ENCODE results near the gene PPP1R14C. TPM values are rescaled to one million over a fixed set of nuclear protein-coding genes. Genes with fewer than 3 reads are reported as not detected.

PPP1R14C gene
- total and polyA plus RNA-seq, 2 experiments from 2014 or later = 1.1 to 1.4 TPM

DNA sequence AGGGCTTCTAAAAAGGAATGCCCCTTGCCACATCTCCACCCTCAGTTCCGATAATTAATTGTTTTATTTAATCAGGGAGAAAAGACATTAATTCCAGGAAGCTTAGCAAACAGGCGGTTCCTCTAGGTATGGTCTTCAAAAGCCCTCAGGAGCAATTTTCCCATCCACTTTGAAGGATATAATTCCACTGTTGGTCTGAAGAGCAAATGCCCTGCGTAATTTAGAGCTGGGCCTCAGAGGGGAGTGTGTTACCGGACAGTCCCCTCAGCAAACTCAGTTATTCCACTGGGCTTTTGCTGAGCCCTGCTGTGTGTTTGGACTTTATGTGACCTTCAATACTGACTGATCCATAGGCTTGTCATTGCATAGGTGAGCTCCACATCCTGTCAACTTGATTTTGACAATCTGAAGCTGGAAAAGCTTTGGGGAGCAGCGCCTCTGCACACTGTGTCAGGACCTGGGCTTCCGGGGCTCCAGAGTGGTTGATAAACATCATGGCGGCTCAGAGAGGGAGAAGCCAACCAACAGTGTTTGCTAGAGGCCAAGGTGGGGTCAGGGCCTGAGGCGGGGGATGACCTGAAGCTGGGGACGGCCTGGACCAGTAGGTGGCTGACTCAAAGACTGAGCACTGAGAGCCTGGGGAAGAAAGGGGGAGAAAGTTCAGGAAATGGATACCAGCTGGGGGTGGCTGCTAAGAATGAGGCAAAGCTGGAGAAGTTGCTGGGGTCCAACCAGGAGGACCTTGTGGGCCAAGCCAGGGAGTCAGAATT lies 43.5 kb downstream of the PPP1R14C start:
- no peaks in the 10 kb centered on the region for H3K36me3 ChIP-seq (ENCODE audit: insufficient read depth)
- Mint-ChIP-seq H3K27me3 (ENCODE audit: insufficient read depth, low read depth, poor library complexity) (no peaks in the 10 kb centered on the region), H3K4me1 (peaks cover 3% of the 10 kb centered on the region; the same call in 1 of the 3 replicates), H3K9me3 (peaks cover under 1% of the 10 kb centered on the region; the same call in 2 of the 3 replicates), H3K27ac (no peak overlapping the region), H3K36me3 (ENCODE audit: low read depth) (no peaks in the 10 kb centered on the region), H3K4me3 (no peak overlapping the region)
- no peaks in the 10 kb centered on the region for H3F3A ChIP-seq (replicated peaks; ENCODE audit: low read depth)
- no peak overlapping the region for H3K4me2 ChIP-seq
- DNase-seq (ENCODE audit: low spot score) (no peak), ATAC-seq (no peak)
- no peaks in the 10 kb centered on the region for H3K27me3 ChIP-seq (ENCODE audit: insufficient read depth)
- TF ChIP-seq EZH2phosphoT487 (IDR thresholded peaks at IDR 0.05; ENCODE audit: unreplicated experiment) = no peak
- TF ChIP-seq, protein P1, sequence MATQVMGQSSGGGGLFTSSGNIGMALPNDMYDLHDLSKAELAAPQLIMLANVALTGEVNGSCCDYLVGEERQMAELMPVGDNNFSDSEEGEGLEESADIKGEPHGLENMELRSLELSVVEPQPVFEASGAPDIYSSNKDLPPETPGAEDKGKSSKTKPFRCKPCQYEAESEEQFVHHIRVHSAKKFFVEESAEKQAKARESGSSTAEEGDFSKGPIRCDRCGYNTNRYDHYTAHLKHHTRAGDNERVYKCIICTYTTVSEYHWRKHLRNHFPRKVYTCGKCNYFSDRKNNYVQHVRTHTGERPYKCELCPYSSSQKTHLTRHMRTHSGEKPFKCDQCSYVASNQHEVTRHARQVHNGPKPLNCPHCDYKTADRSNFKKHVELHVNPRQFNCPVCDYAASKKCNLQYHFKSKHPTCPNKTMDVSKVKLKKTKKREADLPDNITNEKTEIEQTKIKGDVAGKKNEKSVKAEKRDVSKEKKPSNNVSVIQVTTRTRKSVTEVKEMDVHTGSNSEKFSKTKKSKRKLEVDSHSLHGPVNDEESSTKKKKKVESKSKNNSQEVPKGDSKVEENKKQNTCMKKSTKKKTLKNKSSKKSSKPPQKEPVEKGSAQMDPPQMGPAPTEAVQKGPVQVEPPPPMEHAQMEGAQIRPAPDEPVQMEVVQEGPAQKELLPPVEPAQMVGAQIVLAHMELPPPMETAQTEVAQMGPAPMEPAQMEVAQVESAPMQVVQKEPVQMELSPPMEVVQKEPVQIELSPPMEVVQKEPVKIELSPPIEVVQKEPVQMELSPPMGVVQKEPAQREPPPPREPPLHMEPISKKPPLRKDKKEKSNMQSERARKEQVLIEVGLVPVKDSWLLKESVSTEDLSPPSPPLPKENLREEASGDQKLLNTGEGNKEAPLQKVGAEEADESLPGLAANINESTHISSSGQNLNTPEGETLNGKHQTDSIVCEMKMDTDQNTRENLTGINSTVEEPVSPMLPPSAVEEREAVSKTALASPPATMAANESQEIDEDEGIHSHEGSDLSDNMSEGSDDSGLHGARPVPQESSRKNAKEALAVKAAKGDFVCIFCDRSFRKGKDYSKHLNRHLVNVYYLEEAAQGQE (IDR thresholded peaks at IDR 0.05; ENCODE audit: unreplicated experiment) = no peak
- TF ChIP-seq ETS1 (IDR thresholded peaks at IDR 0.05) = no peak
- no peak for TF ChIP-seq POLR2AphosphoS5 (IDR thresholded peaks at IDR 0.05; ENCODE audit: low read depth)
- TF ChIP-seq EZH2 (IDR thresholded peaks at IDR 0.05; ENCODE audit: low read depth, unreplicated experiment) = no peak
- no peak for TF ChIP-seq ZNF331 (CRISPR knock-in tag; IDR thresholded peaks at IDR 0.05; ENCODE audit: low read depth)
- no peak for TF ChIP-seq JUNB (IDR thresholded peaks at IDR 0.05; ENCODE audit: unreplicated experiment)
- TF ChIP-seq STAT1 (IDR thresholded peaks at IDR 0.05; ENCODE audit: unreplicated experiment) = no peak
- no peak for TF ChIP-seq NANOG (IDR thresholded peaks at IDR 0.05; ENCODE audit: borderline replicate concordance)
- no peak for TF ChIP-seq ZNF462 (CRISPR knock-in tag; IDR thresholded peaks at IDR 0.05)
- TF ChIP-seq CREB1 (CRISPR knock-in tag; IDR thresholded peaks at IDR 0.05; ENCODE audit: low read depth) = no peak
- TF ChIP-seq ZNF114 (CRISPR knock-in tag; IDR thresholded peaks at IDR 0.05) = no peak
- TF ChIP-seq CTCF (conservative IDR thresholded peaks at IDR 0.05; ENCODE audit: low read depth in 2 of 2) = no peak
- no peaks in the 10 kb centered on the region for H3K4me1 ChIP-seq (ENCODE audit: insufficient read depth)
- H3K79me2 ChIP-seq (replicated peaks; ENCODE audit: insufficient read depth) = no peaks in the 10 kb centered on the region
- no peak overlapping the region for H3K4me3 ChIP-seq
- no peak overlapping the region for H2AFZ ChIP-seq
- no peaks in the 10 kb centered on the region for H4K20me1 ChIP-seq (replicated peaks; ENCODE audit: insufficient read depth)
- no peak overlapping the region for H3K27ac ChIP-seq (ENCODE audit: low read depth)
- H3K9me2 ChIP-seq (ENCODE audit: insufficient read depth) = no peaks in the 10 kb centered on the region
